Upper lobe of left lung (tissue), 4 donors: ENCODE data around the gene LAMB4.

ENCODE experiments used
- POLR2AphosphoS5 ChIP-seq, 2 donors: sonication (generic); formaldehyde crosslinking; IDR thresholded peaks; one replicate each; pipeline ENCODE4 v1.5.1; 2017; ENCODE audit warnings: antibody characterized with exemption in 2 of 2
- TF ChIP-seq, protein P1 (sequence below), 6 experiments: fragments of 450-650 bp in 4 of 6; fragments of 200-600 bp in 2 of 6; sonication (generic) in 2 of 6; IDR thresholded peaks; one replicate each; pipeline ENCODE4 v1.5.1; 2016 to 2019; ENCODE audit warnings: antibody characterized with exemption in 6 of 6

DNA sequence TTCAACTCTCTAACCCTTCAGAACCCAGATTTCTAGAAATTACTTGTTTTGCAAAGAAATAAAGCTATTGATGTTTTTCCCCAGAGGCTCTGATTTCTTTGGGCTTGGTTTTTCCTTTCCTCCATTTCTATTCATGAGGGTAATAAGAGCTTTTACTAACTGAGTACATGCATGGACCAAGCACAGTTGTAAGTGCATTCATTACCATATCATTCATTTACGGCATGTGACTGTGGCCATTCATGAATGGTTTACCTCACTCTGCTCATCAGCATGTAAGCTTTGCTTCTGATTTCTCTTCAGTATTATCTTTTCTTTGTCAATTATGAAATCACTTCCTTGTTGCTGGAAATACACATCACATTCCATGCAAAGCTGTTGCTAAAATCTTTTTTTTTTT lies 42.4 kb downstream of the LAMB4 start:
- TF ChIP-seq, protein P1, sequence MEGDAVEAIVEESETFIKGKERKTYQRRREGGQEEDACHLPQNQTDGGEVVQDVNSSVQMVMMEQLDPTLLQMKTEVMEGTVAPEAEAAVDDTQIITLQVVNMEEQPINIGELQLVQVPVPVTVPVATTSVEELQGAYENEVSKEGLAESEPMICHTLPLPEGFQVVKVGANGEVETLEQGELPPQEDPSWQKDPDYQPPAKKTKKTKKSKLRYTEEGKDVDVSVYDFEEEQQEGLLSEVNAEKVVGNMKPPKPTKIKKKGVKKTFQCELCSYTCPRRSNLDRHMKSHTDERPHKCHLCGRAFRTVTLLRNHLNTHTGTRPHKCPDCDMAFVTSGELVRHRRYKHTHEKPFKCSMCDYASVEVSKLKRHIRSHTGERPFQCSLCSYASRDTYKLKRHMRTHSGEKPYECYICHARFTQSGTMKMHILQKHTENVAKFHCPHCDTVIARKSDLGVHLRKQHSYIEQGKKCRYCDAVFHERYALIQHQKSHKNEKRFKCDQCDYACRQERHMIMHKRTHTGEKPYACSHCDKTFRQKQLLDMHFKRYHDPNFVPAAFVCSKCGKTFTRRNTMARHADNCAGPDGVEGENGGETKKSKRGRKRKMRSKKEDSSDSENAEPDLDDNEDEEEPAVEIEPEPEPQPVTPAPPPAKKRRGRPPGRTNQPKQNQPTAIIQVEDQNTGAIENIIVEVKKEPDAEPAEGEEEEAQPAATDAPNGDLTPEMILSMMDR (IDR thresholded peaks at IDR 0.05), result no peak
- no peak for TF ChIP-seq POLR2AphosphoS5 (IDR thresholded peaks at IDR 0.05)
